Adrenal gland (tissue), 12 donors: ENCODE data around the gene CDK4. TPM values are rescaled to one million over a fixed set of nuclear protein-coding genes. Genes with fewer than 3 reads are reported as not detected.
A peak's percentile ranks its signal among the peaks of the same experiment; 100 is the strongest.

Experiments used
- DNase-seq, 7 donors: peaks; one replicate each; pipeline ENCODE4 v3.0.0-alpha.2; 2019 to 2020
- H3K27ac ChIP-seq, 5 donors: fragments of 200-600 bp; sonication (generic) in 4 of 5; 1 replicate in 3 of 5; 2 replicates in 2 of 5; pipeline versions ENCODE4 v1.5.1 to v1.8.0; 2016 to 2020; ENCODE audit warnings: mild to moderate bottlenecking in 1 of 5
- H3K27me3 ChIP-seq: fragments of 200-600 bp; 2 replicates; pipeline ENCODE4 v1.8.0; 2021
- H3K36me3 ChIP-seq, 2 donors: fragments of 200-600 bp; replicated peaks in 1 of 2; 1 replicate in 1 of 2; 2 replicates in 1 of 2; pipeline versions ENCODE4 v1.5.1 to v1.8.0; 2018 to 2022
- H3K4me1 ChIP-seq, 2 donors: fragments of 200-600 bp; replicated peaks in 1 of 2; 1 replicate in 1 of 2; 2 replicates in 1 of 2; pipeline versions ENCODE4 v1.5.1 to v1.8.0; 2018 to 2021
- H3K4me3 ChIP-seq, 4 donors: fragments of 200-600 bp; sonication (generic) in 3 of 4; one replicate each; pipeline ENCODE4 v1.5.1; 2016 to 2018
- H3K9me3 ChIP-seq, 3 donors: fragments of 200-600 bp; sonication (generic) in 1 of 3; replicated peaks in 1 of 3; 1 replicate in 2 of 3; 2 replicates in 1 of 3; pipeline versions ENCODE4 v1.5.1 to v1.8.0; 2016 to 2021
- POLR2A ChIP-seq, 2 donors: fragments of 450-650 bp; IDR thresholded peaks; one replicate each; pipeline ENCODE4 v1.6.1; 2017; ENCODE audit warnings: antibody characterized with exemption in 2 of 2, mild to moderate bottlenecking in 2 of 2, moderate library complexity in 1 of 2
- WGBS, 4 donors: extraction: QIAGEN DNeasy Blood & Tissue Kit in 2 of 4; methylation state at CpG; one replicate each; pipeline versions ENCODE4 v1.1.5 to v1.1.7; 2013 to 2017; 5-methylcytosine and 5-hydroxymethylcytosine counted together
- intact Hi-C, 2 donors: fragments of 100-400 bp; cut with DNase I; formaldehyde crosslinking; loops; one replicate each; pipeline versions ENCODE4 v1.14.1 to v1.15.0; 2022 to 2023
- polyA plus RNA-seq, 3 donors: library from polyadenylated mRNA; stranded (reverse); fragments of 200-250 nt in 2 of 3; fragments of 350-450 nt in 1 of 3; fragmentation: Illumina TruSeq in 1 of 3; extraction: RNeasy Lipid Tissue Mini Kit (QIAGEN cat#74804) in 1 of 3; gene quantifications; one replicate each; pipeline ENCODE4 v1.2.3, GENCODE V29; 2013 to 2014
- total RNA-seq, 9 donors: library from RNA; depleted of rRNA in 4 of 9; stranded (reverse); fragments of >200 nt in 4 of 9; fragments of 120-200 nt in 1 of 9; fragmentation: NEBNext Ultra II Directional in 1 of 9; extraction: Animal tissue kit (Norgen Biotek cat#: 25700) in 1 of 9; gene quantifications; one replicate each; pipeline versions ENCODE4 v1.1.0 to v1.2.4, GENCODE V29; 2013 to 2023
- TF ChIP-seq, protein P1 (sequence below), 6 experiments: fragments of 450-650 bp in 4 of 6; fragments of 200-600 bp in 2 of 6; sonication (generic) in 1 of 6; IDR thresholded peaks; 1 replicate in 5 of 6; 2 replicates in 1 of 6; pipeline versions ENCODE4 v1.5.1 to v1.8.0; 2016 to 2021; ENCODE audit warnings: antibody characterized with exemption in 6 of 6, mild to moderate bottlenecking in 2 of 6, moderate library complexity in 1 of 6
- donor health status: healthy with polysubstance abuse.
- donor health status: Bipolar disorder and iron deficiency.
- donor health status: DM: yes; HTN: yes; CAD: no.
- donor health status: DM: no; HTN: no; CAD: no.
- donor health status: DM: no; HTN: no; CAD: no.
- donor health status: DM: yes; HTN: yes; CAD: no.

Gene CDK4
- total and polyA plus RNA-seq, 12 donors, result 46.8 to 197 (median 139) TPM

DNA sequence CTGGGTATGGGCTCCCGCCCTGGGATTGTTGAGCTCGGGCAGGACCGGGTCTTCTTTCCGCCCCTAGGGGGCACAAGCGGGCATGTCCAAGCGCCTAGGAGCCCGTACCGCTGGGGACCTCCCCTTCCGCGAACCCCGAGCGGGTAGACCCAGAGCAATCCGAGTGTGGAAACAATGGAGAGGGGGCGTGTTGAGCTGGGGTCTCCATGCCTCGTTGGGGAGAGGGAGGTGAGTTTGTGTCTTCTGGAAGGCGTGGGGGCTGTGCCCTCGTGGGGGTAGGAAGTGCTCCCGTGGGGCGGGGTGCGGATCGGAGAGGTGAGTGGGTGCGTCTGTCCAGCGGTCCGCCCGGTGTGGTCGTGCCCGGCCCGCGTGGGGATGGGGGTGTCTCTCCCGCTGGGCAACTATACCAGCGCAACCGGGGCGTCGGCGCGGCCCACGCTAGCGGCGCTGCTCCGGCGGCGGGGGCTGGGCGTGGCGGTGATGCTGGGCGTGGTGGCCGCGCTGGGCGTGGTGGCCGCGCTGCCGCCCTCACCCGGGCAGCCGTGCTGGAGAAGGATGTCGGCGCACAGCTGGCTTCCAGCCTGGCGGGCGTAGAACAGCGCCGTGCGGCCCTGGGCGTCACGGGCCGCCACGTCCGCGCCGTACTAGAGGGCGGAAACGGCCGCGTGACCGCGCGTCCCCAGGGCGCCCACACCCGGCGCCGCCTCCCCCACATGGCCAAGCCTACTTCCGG, 25.8 kb downstream of the CDK4 start:
- peaks cover 14 to 19% of the 10 kb centered on the region in 2 donors for H3K4me1 ChIP-seq
- H3K27me3 ChIP-seq, result no peaks in the 10 kb centered on the region
- TF ChIP-seq, protein P1, sequence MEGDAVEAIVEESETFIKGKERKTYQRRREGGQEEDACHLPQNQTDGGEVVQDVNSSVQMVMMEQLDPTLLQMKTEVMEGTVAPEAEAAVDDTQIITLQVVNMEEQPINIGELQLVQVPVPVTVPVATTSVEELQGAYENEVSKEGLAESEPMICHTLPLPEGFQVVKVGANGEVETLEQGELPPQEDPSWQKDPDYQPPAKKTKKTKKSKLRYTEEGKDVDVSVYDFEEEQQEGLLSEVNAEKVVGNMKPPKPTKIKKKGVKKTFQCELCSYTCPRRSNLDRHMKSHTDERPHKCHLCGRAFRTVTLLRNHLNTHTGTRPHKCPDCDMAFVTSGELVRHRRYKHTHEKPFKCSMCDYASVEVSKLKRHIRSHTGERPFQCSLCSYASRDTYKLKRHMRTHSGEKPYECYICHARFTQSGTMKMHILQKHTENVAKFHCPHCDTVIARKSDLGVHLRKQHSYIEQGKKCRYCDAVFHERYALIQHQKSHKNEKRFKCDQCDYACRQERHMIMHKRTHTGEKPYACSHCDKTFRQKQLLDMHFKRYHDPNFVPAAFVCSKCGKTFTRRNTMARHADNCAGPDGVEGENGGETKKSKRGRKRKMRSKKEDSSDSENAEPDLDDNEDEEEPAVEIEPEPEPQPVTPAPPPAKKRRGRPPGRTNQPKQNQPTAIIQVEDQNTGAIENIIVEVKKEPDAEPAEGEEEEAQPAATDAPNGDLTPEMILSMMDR (IDR thresholded peaks at IDR 0.05), result peak; percentile 53 to 73 (median 65)
- TF ChIP-seq POLR2A (IDR thresholded peaks at IDR 0.05), result peak in 1 of 2 donors; percentile 25
- H3K36me3 ChIP-seq, result peaks cover 0 to 5% of the 10 kb centered on the region in 2 donors
- peak overlapping the region in 3 of 4 donors; percentile 17 to 85 (median 40) for H3K4me3 ChIP-seq
- intact Hi-C loops, result loop anchor here in 1 of 2 donors (5.0 kb wide), 1 partner anchor 46 kb away; the partner anchor contains the start of genes EEF1AKMT3 and METTL1
- peak overlapping the region in 2 of 5 donors; percentile 57 to 85 for H3K27ac ChIP-seq
- 11 to 41% (median 22%) methylated on average over 17 to 79 of the region's 79 CpGs for WGBS, 4 donors
- DNase-seq, result peak; percentile 78 to 92 (median 85)
- H3K9me3 ChIP-seq, result no peaks in the 10 kb centered on the region

DNA sequence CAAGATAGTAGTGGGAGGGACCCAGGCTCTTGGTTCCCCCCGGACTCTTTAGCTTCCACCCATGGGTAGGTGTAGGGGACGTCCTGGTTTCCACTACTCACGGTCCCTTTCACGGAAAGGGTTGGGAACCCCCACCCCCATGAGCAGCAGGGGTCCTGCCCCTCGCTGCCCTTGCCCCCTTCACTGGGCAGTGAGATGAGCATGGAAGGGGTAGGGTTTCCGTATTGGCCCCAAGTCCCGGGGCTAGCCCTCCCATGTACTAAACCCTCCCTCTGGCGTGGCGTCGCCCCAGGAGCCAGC, 26.3 kb downstream of the CDK4 start:
- H3K36me3 ChIP-seq, result peaks cover 0 to 10% of the 10 kb centered on the region in 2 donors
- 0 to 14% (median 10%) methylated on average over 2 to 10 of the region's 10 CpGs for WGBS, 4 donors
- peak overlapping the region in 1 of 4 donors; percentile 85 for H3K4me3 ChIP-seq
- H3K27ac ChIP-seq, result no peak overlapping the region
- peaks cover 14 to 19% of the 10 kb centered on the region in 2 donors for H3K4me1 ChIP-seq
- no peaks in the 10 kb centered on the region for H3K9me3 ChIP-seq
- H3K27me3 ChIP-seq, result no peaks in the 10 kb centered on the region
- intact Hi-C loops, result loop anchor here in 1 of 2 donors (5.0 kb wide), 1 partner anchor 46 kb away; the partner anchor contains the start of genes EEF1AKMT3 and METTL1
- no peak for DNase-seq
- TF ChIP-seq, protein P1 (IDR thresholded peaks at IDR 0.05), result no peak
- TF ChIP-seq POLR2A (IDR thresholded peaks at IDR 0.05), result no peak

DNA sequence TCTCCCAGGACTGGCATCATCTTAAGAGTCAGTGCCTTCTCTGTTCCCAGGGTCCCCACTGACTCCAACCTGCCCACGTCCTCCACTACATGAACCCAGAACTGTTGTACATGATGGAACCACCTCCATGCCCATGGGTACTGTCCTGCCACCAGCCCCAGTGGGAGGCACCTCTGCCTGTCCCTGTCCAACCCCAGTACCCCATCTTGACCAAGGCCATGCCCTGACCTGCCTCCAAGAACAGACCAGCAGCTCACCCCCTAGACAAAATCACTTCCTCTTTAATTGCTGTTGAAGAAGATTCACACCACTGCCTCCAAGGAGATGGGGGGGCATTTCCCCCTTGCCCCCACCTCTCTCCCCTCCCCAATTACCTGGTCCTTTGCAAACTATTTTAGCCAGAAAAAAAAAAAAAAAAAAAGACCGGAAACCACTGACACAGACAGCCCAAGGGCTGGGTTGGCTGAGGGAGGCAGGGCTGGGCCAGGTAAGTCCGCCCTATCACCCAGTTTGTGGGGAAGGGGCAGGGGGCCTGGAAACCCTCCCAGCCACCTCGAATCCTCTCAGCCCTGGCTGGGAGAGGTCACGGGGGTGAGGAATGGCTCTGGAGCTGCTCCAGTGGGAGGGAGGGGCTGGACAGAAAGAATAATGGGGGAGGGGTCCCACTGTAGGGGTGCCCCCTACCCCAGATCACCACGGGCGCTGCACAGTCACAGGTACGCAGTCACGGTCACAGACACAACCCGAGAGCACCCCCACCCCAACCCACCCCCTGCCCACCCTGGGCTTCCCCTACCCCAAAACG, 27.0 kb downstream of the CDK4 start:
- Histone ChIP-seq H3K4me3 (no peak overlapping the region), H3K27ac (no peak overlapping the region), H3K27me3 (no peaks in the 10 kb centered on the region), H3K4me1 (peaks cover 14 to 19% of the 10 kb centered on the region in 2 donors), H3K9me3 (no peaks in the 10 kb centered on the region), H3K36me3 (peaks cover 0 to 16% of the 10 kb centered on the region in 2 donors)
- intact Hi-C loops, result loop anchor here in 1 of 2 donors (5.0 kb wide), 1 partner anchor 47 kb away; the partner anchor contains the start of genes EEF1AKMT3 and METTL1
- no peak for TF ChIP-seq POLR2A (IDR thresholded peaks at IDR 0.05)
- TF ChIP-seq, protein P1 (IDR thresholded peaks at IDR 0.05), result no peak
- WGBS, 4 donors, result 41 to 71% (median 51%) methylated on average over 5 to 11 of the region's 11 CpGs
- DNase-seq, result peak in 2 of 7 donors; percentile 21 to 50
